ENCODE results near the gene ASB13.

Gene ASB13

GRCh38 chr10:5609952-5610616 lies 56.3 kb downstream of the ASB13 start:
- DNase-seq (ENCODE audit: low read depth, low spot score) = no peak
- Histone ChIP-seq H3K9ac (ENCODE audit: insufficient read length, low read depth) (no peak overlapping the region), H3K4me1 (ENCODE audit: insufficient read depth, insufficient read length) (peaks cover 11% of the 10 kb centered on the region), H3K9me3 (ENCODE audit: insufficient read depth, low read length) (no peaks in the 10 kb centered on the region), H3K27me3 (ENCODE audit: insufficient read depth, insufficient read length) (no peaks in the 10 kb centered on the region), H3K36me3 (ENCODE audit: insufficient read depth, insufficient read length, low read length) (no peaks in the 10 kb centered on the region), H3K4me3 (ENCODE audit: insufficient read length, low read depth) (no peak overlapping the region)
- TF ChIP-seq SUZ12 (IDR thresholded peaks at IDR 0.05; ENCODE audit: extremely low read depth, insufficient read depth, insufficient read length) (no peak), YY1 (IDR thresholded peaks at IDR 0.05; ENCODE audit: insufficient read depth, insufficient read length) (no peak), ZNF274 (IDR thresholded peaks at IDR 0.05; ENCODE audit: low read depth, low read length) (no peak)

GRCh38 chr10:5608608-5609220 lies 57.7 kb downstream of the ASB13 start:
- no peaks in the 10 kb centered on the region for H3K9me3 ChIP-seq (ENCODE audit: insufficient read depth, low read length)
- DNase-seq (ENCODE audit: low read depth, low spot score) = no peak
- TF ChIP-seq ZNF274 (IDR thresholded peaks at IDR 0.05; ENCODE audit: low read depth, low read length) = no peak
- TF ChIP-seq YY1 (IDR thresholded peaks at IDR 0.05; ENCODE audit: insufficient read depth, insufficient read length) = no peak
- TF ChIP-seq SUZ12 (IDR thresholded peaks at IDR 0.05; ENCODE audit: extremely low read depth, insufficient read depth, insufficient read length) = no peak
- no peak overlapping the region for H3K4me3 ChIP-seq (ENCODE audit: insufficient read length, low read depth)
- H3K9ac ChIP-seq (ENCODE audit: insufficient read length, low read depth) = no peak overlapping the region
- no peaks in the 10 kb centered on the region for H3K27me3 ChIP-seq (ENCODE audit: insufficient read depth, insufficient read length)
- no peaks in the 10 kb centered on the region for H3K36me3 ChIP-seq (ENCODE audit: insufficient read depth, insufficient read length, low read length)
- H3K4me1 ChIP-seq (ENCODE audit: insufficient read depth, insufficient read length) = peaks cover 8% of the 10 kb centered on the region

GRCh38 chr10:5607594-5607993 lies 58.8 kb downstream of the ASB13 start:
- H3K27me3 ChIP-seq (ENCODE audit: insufficient read depth, insufficient read length) = no peaks in the 10 kb centered on the region
- no peak for DNase-seq (ENCODE audit: low read depth, low spot score)
- no peaks in the 10 kb centered on the region for H3K36me3 ChIP-seq (ENCODE audit: insufficient read depth, insufficient read length, low read length)
- no peaks in the 10 kb centered on the region for H3K9me3 ChIP-seq (ENCODE audit: insufficient read depth, low read length)
- peaks cover 7% of the 10 kb centered on the region for H3K4me1 ChIP-seq (ENCODE audit: insufficient read depth, insufficient read length)
- H3K4me3 ChIP-seq (ENCODE audit: insufficient read length, low read depth) = no peak overlapping the region
- H3K9ac ChIP-seq (ENCODE audit: insufficient read length, low read depth) = no peak overlapping the region
- TF ChIP-seq YY1 (IDR thresholded peaks at IDR 0.05; ENCODE audit: insufficient read depth, insufficient read length) (no peak), SUZ12 (IDR thresholded peaks at IDR 0.05; ENCODE audit: extremely low read depth, insufficient read depth, insufficient read length) (no peak)

GRCh38 chr10:5606864-5607263 lies 59.5 kb downstream of the ASB13 start:
- no peak overlapping the region for H3K4me3 ChIP-seq (ENCODE audit: insufficient read length, low read depth)
- H3K9me3 ChIP-seq (ENCODE audit: insufficient read depth, low read length) = no peaks in the 10 kb centered on the region

GRCh38 chr10:5606321-5606720 lies 60.1 kb downstream of the ASB13 start:
- peaks cover 5% of the 10 kb centered on the region for H3K4me1 ChIP-seq (ENCODE audit: insufficient read depth, insufficient read length)
- TF ChIP-seq YY1 (IDR thresholded peaks at IDR 0.05; ENCODE audit: insufficient read depth, insufficient read length) (no peak), ZNF274 (IDR thresholded peaks at IDR 0.05; ENCODE audit: low read depth, low read length) (no peak), SUZ12 (IDR thresholded peaks at IDR 0.05; ENCODE audit: extremely low read depth, insufficient read depth, insufficient read length) (no peak)
- no peak overlapping the region for H3K9ac ChIP-seq (ENCODE audit: insufficient read length, low read depth)
- H3K9me3 ChIP-seq (ENCODE audit: insufficient read depth, low read length) = no peaks in the 10 kb centered on the region
- DNase-seq (ENCODE audit: low read depth, low spot score) = no peak
- H3K4me3 ChIP-seq (ENCODE audit: insufficient read length, low read depth) = no peak overlapping the region
- H3K36me3 ChIP-seq (ENCODE audit: insufficient read depth, insufficient read length, low read length) = no peaks in the 10 kb centered on the region
- H3K27me3 ChIP-seq (ENCODE audit: insufficient read depth, insufficient read length) = no peaks in the 10 kb centered on the region

More at GRCh38 chr10:5606864-5607263, 59.5 kb downstream of the ASB13 start:
- Histone ChIP-seq H3K4me1 (ENCODE audit: insufficient read depth, insufficient read length) (peaks cover 5% of the 10 kb centered on the region), H3K27me3 (ENCODE audit: insufficient read depth, insufficient read length) (no peaks in the 10 kb centered on the region), H3K36me3 (ENCODE audit: insufficient read depth, insufficient read length, low read length) (no peaks in the 10 kb centered on the region), H3K9ac (ENCODE audit: insufficient read length, low read depth) (no peak overlapping the region)
- no peak for DNase-seq (ENCODE audit: low read depth, low spot score)
- TF ChIP-seq SUZ12 (IDR thresholded peaks at IDR 0.05; ENCODE audit: extremely low read depth, insufficient read depth, insufficient read length) = no peak

GRCh38 chr10:5604961-5605360 lies 61.4 kb downstream of the ASB13 start:
- no peak overlapping the region for H3K9ac ChIP-seq (ENCODE audit: insufficient read length, low read depth)
- no peak overlapping the region for H3K4me3 ChIP-seq (ENCODE audit: insufficient read length, low read depth)
- H3K36me3 ChIP-seq (ENCODE audit: insufficient read depth, insufficient read length, low read length) = no peaks in the 10 kb centered on the region
- H3K4me1 ChIP-seq (ENCODE audit: insufficient read depth, insufficient read length) = peaks cover 4% of the 10 kb centered on the region
- no peak for TF ChIP-seq SUZ12 (IDR thresholded peaks at IDR 0.05; ENCODE audit: extremely low read depth, insufficient read depth, insufficient read length)
- TF ChIP-seq ZNF274 (IDR thresholded peaks at IDR 0.05; ENCODE audit: low read depth, low read length) = no peak
- TF ChIP-seq YY1 (IDR thresholded peaks at IDR 0.05; ENCODE audit: insufficient read depth, insufficient read length) = no peak
- no peaks in the 10 kb centered on the region for H3K27me3 ChIP-seq (ENCODE audit: insufficient read depth, insufficient read length)
- no peak for DNase-seq (ENCODE audit: low read depth, low spot score)
- no peaks in the 10 kb centered on the region for H3K9me3 ChIP-seq (ENCODE audit: insufficient read depth, low read length)

GRCh38 chr10:5604236-5604925 lies 62.0 kb downstream of the ASB13 start:
- Histone ChIP-seq H3K36me3 (ENCODE audit: insufficient read depth, insufficient read length, low read length) (no peaks in the 10 kb centered on the region), H3K9ac (ENCODE audit: insufficient read length, low read depth) (no peak overlapping the region), H3K4me1 (ENCODE audit: insufficient read depth, insufficient read length) (peaks cover 2% of the 10 kb centered on the region), H3K9me3 (ENCODE audit: insufficient read depth, low read length) (no peaks in the 10 kb centered on the region), H3K27me3 (ENCODE audit: insufficient read depth, insufficient read length) (no peaks in the 10 kb centered on the region), H3K4me3 (ENCODE audit: insufficient read length, low read depth) (no peak overlapping the region)
- no peak for TF ChIP-seq SUZ12 (IDR thresholded peaks at IDR 0.05; ENCODE audit: extremely low read depth, insufficient read depth, insufficient read length)
- no peak for TF ChIP-seq YY1 (IDR thresholded peaks at IDR 0.05; ENCODE audit: insufficient read depth, insufficient read length)
- no peak for TF ChIP-seq ZNF274 (IDR thresholded peaks at IDR 0.05; ENCODE audit: low read depth, low read length)
- no peak for DNase-seq (ENCODE audit: low read depth, low spot score)
